ENCODE data around the gene ZC3H12C. TPM values are rescaled to one million over a fixed set of nuclear protein-coding genes. Genes with fewer than 3 reads are reported as not detected.

ZC3H12C gene
- polyA plus RNA-seq, 1 donor from 2014 or later = not detected

DNA sequence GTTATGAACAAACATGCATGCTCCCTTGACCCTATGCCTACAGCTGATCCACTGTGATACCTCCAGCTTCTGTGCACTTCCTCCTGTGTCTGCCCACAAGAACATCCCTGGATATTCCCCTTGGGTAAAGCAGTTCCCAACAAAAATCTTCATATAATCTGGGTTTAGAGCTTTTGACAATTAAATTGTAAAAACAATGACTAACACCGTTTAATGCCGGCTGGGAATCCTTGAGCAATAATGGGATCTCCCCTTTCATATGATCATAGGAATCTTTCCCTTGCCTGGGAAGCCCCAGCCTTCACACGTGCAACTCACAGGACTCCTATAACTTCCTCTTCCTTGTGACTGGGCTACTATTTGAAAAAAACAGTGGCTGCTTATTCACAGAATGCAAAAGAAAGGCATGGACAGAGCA, 6.3 kb upstream of the ZC3H12C start:
- Mint-ChIP-seq H3K9me3 (no peaks in the 10 kb centered on the region), H3K4me3 (no peak overlapping the region), H3K27ac (no peak overlapping the region), H3K36me3 (peaks cover 2% of the 10 kb centered on the region), H3K27me3 (peaks cover 18% of the 10 kb centered on the region), H3K4me1 (peaks cover 0 to under 1% (median 0%) of the 10 kb centered on the region in 3 donors)

DNA sequence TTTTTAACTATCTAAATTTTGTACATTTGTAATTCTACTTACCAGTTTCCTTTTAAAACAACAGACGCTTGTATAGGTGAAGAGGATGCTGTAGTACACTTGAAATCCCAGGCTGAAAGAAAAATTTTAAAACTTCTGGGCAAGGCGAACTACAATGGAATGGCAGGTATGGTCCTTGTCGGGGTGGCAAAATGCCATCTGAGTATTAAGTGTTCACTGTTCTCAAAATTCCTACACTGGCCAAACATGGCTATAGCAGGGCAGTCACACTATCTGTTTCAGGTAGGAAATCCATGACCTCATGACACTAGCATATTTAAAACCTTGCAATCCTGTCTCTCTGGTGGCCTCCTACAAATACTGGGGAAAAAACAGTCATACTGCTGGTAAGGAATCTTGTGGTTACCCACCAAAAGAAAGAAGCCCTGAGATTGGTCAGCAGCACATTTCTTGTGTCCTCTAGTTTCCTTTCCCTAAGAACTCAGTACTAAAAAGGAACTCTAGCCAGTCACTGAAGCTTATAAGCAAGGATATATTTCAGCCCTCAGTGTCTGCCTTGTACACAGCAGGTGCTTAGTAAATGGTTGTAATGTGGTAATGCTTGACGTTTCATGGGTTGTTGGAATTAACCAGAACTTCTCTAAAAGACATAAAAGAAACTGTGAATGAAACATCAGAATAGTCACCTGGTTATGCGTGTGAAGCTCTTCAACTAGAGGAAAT, 5.2 kb upstream of the ZC3H12C start:
- Mint-ChIP-seq H3K4me3 (no peak overlapping the region), H3K27ac (no peak overlapping the region), H3K4me1 (peaks cover 0 to 6% (median 3%) of the 10 kb centered on the region in 3 donors), H3K36me3 (peaks cover 2% of the 10 kb centered on the region), H3K9me3 (peaks cover 0 to 2% (median 0%) of the 10 kb centered on the region in 3 donors), H3K27me3 (peaks cover 24% of the 10 kb centered on the region)

DNA sequence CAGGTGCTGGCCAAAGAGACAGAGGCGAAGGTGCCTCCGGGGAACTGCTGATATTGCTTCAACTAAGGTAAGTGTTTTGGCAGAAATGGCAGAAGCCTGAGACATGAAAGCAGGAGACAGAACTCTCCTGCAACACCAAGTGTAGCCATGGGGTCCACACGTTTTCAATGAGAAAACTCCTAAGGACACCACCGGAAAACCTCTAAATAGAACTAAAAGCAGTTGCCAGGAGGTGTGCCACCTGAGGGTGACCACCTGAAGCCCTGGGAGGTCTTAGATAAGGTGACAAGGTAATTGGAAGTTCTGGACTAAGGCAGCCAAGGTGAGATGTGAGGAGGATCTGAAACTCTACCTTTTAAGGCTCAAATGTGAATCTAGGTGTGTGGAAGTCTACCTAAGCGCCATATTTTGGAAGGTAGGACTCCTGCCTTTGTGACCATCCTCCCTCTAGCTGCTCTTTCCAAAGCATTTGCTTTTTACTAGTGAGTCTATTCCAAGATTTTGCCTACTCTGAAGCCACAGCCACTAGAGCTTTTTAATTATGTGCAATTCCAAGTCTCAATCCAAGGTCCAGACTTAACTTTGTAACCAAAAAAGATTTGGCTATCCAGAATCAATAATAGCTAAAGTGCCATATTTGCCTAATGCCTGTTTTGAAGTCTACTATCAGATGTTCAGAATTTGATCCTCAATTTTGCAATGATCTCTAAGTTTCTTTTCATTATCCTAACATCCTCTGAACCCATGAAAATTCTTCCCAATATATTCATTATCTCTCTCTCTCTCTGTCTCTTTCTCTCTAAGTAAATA, 4.5 kb upstream of the ZC3H12C start:
- Mint-ChIP-seq H3K27me3 (peaks cover 26% of the 10 kb centered on the region), H3K36me3 (peaks cover 2% of the 10 kb centered on the region), H3K4me1 (peaks cover under 1 to 8% (median 5%) of the 10 kb centered on the region in 3 donors), H3K27ac (no peak overlapping the region), H3K4me3 (no peak overlapping the region), H3K9me3 (peaks cover 0 to 2% (median 0%) of the 10 kb centered on the region in 3 donors)

DNA sequence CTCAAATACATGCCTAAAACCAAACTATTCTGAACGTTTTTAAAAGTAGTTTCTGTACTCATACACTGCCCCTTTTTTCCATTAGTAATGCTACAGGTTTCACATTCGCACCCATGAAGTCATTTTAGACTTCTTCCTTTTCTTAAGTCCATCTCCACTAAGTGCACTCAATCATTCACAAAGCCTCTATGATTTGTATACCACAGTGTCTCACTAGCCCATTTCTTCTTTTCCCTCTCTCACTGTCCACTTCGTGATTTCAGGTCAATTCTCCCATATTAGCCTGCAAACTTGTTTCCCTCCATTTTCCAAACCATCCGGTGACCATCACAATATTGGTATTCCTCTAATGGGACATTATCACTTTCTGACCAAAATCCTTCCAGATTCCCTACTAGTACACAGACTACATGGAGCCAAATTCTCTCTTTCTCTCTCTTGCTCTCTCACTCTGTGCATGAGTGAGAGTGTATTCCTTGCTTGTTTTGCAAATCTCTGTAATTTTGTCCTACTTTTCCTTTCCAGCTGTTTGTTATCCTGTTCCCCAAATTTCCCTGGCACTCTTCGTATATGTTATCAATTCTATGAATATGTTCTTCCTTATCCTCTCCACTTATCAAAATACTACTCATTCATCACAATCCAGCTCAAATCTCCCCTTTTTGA, 3.4 kb upstream of the ZC3H12C start:
- Mint-ChIP-seq H3K9me3 (peaks cover 0 to 2% (median 0%) of the 10 kb centered on the region in 3 donors), H3K4me1 (peaks cover 5 to 12% (median 9%) of the 10 kb centered on the region in 3 donors), H3K4me3 (no peak overlapping the region), H3K27me3 (peaks cover 34% of the 10 kb centered on the region), H3K27ac (no peak overlapping the region), H3K36me3 (no peaks in the 10 kb centered on the region)

DNA sequence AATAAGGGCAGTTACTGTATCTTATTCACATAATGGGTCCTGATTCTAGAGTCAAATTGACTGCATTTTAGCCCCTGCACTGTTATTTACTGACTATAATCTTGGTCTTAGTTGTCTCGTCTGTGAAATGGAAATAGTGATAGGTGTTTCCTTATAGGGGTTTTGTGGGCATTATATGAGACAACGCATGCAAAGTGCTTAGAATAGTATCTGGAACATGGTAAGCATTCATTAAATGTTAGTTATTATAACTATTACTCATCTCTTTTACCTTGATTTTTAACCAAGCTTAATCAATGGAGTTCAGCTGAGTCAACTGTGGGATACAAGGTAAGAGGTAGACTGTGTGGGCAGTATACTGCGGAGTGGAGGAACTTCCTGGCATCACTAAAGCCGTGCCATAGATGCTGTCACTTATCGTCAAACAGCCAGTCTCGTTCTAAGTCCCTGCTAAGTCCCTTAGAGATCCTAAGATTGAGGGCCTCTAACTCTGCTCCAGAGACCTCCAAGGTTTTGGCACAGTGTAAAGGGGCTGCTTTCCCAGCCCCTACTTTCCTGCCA, 2.6 kb upstream of the ZC3H12C start:
- Mint-ChIP-seq H3K4me1 (peaks cover 5 to 12% (median 9%) of the 10 kb centered on the region in 3 donors), H3K4me3 (no peak overlapping the region), H3K27me3 (peaks cover 38% of the 10 kb centered on the region), H3K27ac (no peak overlapping the region), H3K36me3 (no peaks in the 10 kb centered on the region), H3K9me3 (peaks cover 0 to 2% (median 0%) of the 10 kb centered on the region in 3 donors)

DNA sequence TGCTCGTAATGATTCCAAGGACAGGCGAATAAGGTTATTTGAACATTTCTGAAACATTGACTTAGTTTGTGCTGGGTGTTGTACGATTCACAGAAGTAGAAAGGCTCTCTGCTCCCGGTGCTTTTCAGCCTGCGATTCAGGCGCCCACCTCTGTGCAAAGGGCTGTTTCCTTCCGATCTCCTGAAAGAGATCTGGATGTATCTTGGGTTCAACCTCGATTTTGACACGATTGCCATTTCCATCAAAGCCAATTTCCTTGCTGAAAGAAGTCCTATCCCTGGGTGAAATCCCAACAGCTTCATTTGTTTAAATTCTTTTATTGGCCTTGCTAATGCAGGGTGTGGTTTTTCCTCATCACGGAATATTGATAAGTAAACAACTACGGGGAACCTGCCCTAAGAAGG, 1.1 kb upstream of the ZC3H12C start:
- H3K36me3 Mint-ChIP-seq = no peaks in the 10 kb centered on the region
- peaks cover 0 to 2% (median 0%) of the 10 kb centered on the region in 3 donors for H3K9me3 Mint-ChIP-seq
- H3K4me3 Mint-ChIP-seq = peak overlapping the region; percentile 54 to 91 (median 86)
- H3K4me1 Mint-ChIP-seq = peaks cover 5 to 12% (median 9%) of the 10 kb centered on the region in 3 donors
- H3K27ac Mint-ChIP-seq = peak overlapping the region in 1 of 3 donors; percentile 78
- peaks cover 43% of the 10 kb centered on the region for H3K27me3 Mint-ChIP-seq

DNA sequence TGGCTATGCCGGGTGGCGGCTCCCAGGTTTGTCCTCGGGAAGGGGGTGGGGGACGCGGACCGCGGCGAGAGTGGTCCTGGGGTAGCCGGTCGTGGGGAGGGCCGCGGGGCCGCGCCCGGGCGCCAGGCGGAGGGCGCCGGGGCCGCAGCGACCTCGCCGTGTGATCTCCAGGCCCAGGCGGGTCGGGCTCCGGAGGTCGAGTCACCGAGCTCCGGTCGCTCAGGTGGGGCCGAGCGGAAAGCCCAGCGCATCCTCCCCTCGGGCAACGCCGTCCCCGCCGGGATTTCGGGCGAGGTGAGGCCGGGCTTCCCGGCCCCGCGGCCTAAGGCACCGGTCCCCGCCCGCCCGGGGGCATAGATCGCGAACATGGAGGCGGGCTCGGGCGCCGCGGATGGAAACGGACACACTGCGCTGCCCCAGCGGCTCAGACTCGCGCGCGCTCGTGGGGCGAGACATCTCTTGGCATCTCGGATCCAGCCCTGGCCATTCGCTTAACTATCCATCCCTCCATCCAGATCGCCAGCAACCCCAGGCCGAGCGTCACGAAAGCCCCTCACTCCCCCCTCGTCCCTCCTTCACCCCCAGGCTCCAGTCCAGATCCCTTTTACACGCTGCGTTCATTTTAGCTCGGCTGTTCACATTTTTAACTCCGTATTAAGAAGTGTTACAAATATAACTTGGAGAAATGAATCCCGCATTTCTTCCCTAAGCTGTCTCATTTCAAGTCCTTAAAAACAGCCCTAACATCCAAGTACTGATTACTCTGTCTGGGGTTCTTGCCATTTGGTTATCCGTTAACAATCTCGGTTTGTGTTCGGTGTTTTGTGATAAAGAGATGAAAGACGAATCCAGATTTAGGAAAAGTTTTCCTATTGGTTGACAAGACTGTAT, 460 bp downstream of the ZC3H12C start:
- no peaks in the 10 kb centered on the region for H3K36me3 Mint-ChIP-seq

DNA sequence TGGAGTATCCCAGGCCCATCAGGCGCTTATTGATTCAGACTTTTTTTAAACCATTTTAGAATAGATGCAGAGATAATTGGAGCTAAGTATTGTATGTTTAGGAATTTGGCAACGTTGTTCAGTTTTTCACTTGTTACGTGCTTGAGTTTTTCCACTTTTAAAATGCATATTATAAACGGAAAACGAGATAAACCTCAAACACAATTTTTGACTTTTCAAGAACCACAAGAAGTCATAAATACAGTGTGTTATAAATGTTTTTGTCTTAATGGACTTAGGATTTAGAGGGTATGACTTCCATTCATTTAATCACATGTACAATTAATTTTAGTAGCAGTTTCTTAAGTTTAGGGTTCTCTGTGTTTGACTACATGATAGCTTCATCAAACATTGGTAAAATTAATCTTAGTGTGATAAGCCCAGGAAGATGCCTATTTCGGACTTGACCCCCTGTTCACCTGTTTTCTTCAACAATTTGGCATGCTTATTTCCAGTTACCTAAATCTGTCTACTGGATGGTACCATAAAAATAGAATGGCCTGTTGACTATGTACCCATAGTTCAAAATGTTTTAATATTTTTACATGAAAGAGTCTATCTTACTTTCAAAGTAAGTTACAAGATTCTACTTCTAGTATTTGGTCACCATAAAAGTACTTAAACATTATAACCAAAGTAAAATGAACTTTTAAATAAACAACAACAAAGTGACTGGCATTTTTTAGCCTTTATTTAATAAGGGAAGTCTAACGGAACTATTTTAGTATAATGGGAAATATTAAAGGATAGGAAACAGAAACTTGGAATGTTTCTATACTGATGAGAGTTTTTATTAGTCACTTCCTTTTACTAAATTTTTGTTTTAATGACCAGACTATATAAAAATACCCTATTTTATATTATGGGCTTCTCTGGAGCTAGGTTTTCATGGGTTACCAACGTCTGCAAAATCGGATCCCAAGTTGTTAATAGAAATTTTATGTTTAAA, 1.4 kb downstream of the ZC3H12C start:
- Mint-ChIP-seq H3K4me1 (peaks cover 5 to 12% (median 9%) of the 10 kb centered on the region in 3 donors), H3K36me3 (no peaks in the 10 kb centered on the region), H3K9me3 (peaks cover 0 to 2% (median 0%) of the 10 kb centered on the region in 3 donors), H3K4me3 (peak overlapping the region in 2 of 4 donors; percentile 68 to 91), H3K27me3 (peaks cover 40% of the 10 kb centered on the region), H3K27ac (no peak overlapping the region)

More for the DNA sequence above, 460 bp downstream of the ZC3H12C start:
- H3K9me3 Mint-ChIP-seq = peaks cover 0 to 2% (median 0%) of the 10 kb centered on the region in 3 donors
- H3K27ac Mint-ChIP-seq = no peak overlapping the region
- peaks cover 5 to 12% (median 9%) of the 10 kb centered on the region in 3 donors for H3K4me1 Mint-ChIP-seq
- H3K27me3 Mint-ChIP-seq = peaks cover 40% of the 10 kb centered on the region
- peak overlapping the region; percentile 60 to 91 (median 64) for H3K4me3 Mint-ChIP-seq

DNA sequence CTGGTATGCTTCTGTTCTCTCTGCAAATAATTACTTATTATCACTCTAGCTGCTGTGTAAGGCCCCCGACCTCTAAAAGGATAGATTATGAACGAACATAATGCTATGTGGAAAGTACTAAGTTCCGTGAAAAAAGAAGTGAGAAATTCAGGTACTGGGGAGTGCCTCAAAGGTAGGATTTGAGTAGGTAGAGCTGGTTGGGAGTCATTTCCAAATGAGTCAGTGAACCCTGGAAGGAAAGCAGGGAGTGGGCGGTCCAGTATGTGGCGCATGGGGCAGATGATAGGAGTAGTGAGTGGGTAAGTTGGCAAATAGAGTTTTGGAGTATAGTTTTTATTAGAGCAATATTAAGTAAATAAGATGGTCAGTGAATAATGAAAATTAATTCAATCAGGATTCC, 2.4 kb downstream of the ZC3H12C start:
- Mint-ChIP-seq H3K4me1 (peaks cover 5 to 12% (median 9%) of the 10 kb centered on the region in 3 donors), H3K4me3 (no peak overlapping the region), H3K9me3 (peaks cover 0 to 2% (median 0%) of the 10 kb centered on the region in 3 donors), H3K36me3 (no peaks in the 10 kb centered on the region), H3K27me3 (peaks cover 40% of the 10 kb centered on the region), H3K27ac (no peak overlapping the region)

DNA sequence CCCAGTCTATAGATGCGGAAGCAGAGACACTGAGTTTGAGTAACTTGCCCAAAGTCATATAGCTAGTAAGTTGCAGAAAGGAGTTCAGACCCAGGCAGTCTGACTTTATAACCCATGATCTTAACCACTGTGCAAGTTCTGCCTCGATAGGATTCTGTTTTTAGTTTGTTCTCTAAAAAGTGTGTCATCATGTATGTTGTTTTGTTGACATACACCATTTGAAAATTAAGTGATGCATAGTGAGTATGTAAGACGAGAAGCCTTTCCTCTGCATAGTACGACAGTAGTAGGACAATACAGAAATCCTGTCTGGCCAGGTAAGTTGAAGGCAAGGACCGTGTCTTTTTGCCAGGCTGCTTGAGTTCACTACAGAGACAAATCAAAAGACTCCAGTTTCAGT, 3.3 kb downstream of the ZC3H12C start:
- peaks cover 5 to 12% (median 9%) of the 10 kb centered on the region in 3 donors for H3K4me1 Mint-ChIP-seq
- H3K9me3 Mint-ChIP-seq = peaks cover 0 to 2% (median 0%) of the 10 kb centered on the region in 3 donors
- no peaks in the 10 kb centered on the region for H3K36me3 Mint-ChIP-seq
- no peak overlapping the region for H3K27ac Mint-ChIP-seq
- peaks cover 34% of the 10 kb centered on the region for H3K27me3 Mint-ChIP-seq
- H3K4me3 Mint-ChIP-seq = no peak overlapping the region

DNA sequence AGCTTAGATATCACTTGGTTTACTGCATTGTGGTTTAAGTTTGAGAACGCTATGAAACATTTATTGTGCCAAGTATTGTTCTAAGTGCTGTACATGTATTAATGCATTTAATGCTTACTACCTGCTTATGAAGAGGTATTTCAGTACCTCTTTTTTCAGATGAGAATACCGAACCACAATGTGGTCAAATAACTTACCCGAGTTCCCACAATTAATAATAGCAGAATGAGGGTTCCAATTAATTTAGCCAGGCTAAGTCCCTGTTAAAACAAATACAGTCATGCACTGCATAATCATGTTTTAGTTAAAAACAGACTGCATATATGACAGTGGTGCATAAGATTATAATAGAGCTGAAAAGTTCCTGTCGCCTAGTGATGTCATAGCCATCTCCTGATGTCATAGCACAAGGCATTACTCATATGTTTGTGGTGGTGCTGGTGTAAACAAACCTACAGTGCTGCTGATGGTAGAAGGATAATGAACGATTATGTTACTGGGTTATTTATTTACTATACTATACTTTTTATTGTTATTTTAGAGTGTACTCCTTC, 4.3 kb downstream of the ZC3H12C start:
- H3K36me3 Mint-ChIP-seq = no peaks in the 10 kb centered on the region
- H3K4me3 Mint-ChIP-seq = no peak overlapping the region
- H3K4me1 Mint-ChIP-seq = peaks cover 5 to 6% (median 6%) of the 10 kb centered on the region in 3 donors
- H3K27me3 Mint-ChIP-seq = peaks cover 25% of the 10 kb centered on the region
- no peak overlapping the region for H3K27ac Mint-ChIP-seq
- H3K9me3 Mint-ChIP-seq = no peaks in the 10 kb centered on the region

DNA sequence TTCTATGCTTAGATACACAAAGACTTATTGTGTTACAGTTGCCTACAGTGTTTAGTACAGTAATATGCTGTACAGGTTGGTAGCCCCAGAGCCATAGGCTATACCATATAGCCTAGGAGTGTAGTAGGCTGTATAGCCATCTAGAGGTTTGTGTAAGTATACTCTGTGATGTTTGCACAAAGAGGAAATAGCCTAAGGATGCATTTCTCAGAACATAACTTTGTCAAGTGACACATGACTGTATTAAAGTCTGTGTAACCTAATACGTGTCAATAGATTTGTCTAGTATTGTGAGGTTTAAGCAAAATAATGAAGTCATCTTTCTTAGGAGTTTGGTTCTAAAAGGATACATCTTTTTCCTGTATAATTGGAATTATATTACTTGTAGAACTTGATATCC, 5.5 kb downstream of the ZC3H12C start:
- Mint-ChIP-seq H3K36me3 (peaks cover 2% of the 10 kb centered on the region), H3K27me3 (peaks cover 24% of the 10 kb centered on the region), H3K4me1 (peaks cover 5 to 6% (median 5%) of the 10 kb centered on the region in 3 donors), H3K4me3 (no peak overlapping the region), H3K27ac (no peak overlapping the region), H3K9me3 (no peaks in the 10 kb centered on the region)

Measured in IgD-negative memory B cell (primary cell).